Gastrocnemius medialis (tissue), 4 donors: ENCODE measurements around the gene TNPO2.

ENCODE experiments used
- POLR2A ChIP-seq, 2 donors: fragments of 450-650 bp; IDR thresholded peaks; one replicate each; pipeline ENCODE4 v1.6.1; 2017; ENCODE audit warnings: antibody characterized with exemption in 2 of 2, mild to moderate bottlenecking in 2 of 2, moderate library complexity in 2 of 2
- TF ChIP-seq, protein P1 (sequence below), 5 experiments: fragments of 450-650 bp in 3 of 5; fragments of 200-600 bp in 2 of 5; sonication (generic) in 2 of 5; IDR thresholded peaks in 4 of 5; conservative IDR thresholded peaks in 1 of 5; 1 replicate in 4 of 5; 2 replicates in 1 of 5; pipeline ENCODE4 v1.5.1; 2016 to 2019; ENCODE audit warnings: antibody characterized with exemption in 5 of 5, mild to moderate bottlenecking in 3 of 5, moderate library complexity in 3 of 5

DNA sequence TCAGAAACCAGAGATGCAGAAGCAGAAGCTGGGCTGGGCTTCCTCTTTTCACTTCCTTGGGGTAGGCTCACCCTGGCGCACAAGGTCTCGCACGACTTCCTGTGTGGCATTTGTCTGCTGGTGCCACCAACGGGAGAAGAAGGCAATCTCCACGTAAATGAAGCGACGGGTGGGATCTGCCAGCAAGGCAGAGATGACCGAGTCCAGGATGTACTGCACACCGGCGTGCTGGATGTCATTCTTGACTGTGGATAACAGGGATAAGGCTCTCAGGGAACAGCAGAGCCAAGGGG, 58.5 kb downstream of the TNPO2 start:
- TF ChIP-seq, protein P1, sequence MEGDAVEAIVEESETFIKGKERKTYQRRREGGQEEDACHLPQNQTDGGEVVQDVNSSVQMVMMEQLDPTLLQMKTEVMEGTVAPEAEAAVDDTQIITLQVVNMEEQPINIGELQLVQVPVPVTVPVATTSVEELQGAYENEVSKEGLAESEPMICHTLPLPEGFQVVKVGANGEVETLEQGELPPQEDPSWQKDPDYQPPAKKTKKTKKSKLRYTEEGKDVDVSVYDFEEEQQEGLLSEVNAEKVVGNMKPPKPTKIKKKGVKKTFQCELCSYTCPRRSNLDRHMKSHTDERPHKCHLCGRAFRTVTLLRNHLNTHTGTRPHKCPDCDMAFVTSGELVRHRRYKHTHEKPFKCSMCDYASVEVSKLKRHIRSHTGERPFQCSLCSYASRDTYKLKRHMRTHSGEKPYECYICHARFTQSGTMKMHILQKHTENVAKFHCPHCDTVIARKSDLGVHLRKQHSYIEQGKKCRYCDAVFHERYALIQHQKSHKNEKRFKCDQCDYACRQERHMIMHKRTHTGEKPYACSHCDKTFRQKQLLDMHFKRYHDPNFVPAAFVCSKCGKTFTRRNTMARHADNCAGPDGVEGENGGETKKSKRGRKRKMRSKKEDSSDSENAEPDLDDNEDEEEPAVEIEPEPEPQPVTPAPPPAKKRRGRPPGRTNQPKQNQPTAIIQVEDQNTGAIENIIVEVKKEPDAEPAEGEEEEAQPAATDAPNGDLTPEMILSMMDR (IDR thresholded peaks at IDR 0.05 in 4 of 5, conservative IDR thresholded peaks at IDR 0.05 in 1 of 5): no peak
- no peak for TF ChIP-seq POLR2A (IDR thresholded peaks at IDR 0.05)
